ENCODE measurements around the gene SEMA6A. TPM values are rescaled to one million over a fixed set of nuclear protein-coding genes. Genes with fewer than 3 reads are reported as not detected.

SEMA6A gene
- total and polyA plus RNA-seq, 9 of the 15 experiments (the other 6 are each of a cell fraction or from before 2014, with no cell fraction given): 0.04 to 0.42 (median 0.18) TPM; not detected in 5

- no TSS peak for BruUV-seq (replicated peaks)
- no peak for FAIRE-seq
- H3K27ac ChIP-seq (ENCODE audit: extremely low read depth, low read depth, low read length): no peak overlapping the region
- no peaks in the 10 kb centered on the region for H3K4me1 ChIP-seq (replicated peaks in 1 of 2; ENCODE audit: control insufficient read depth in 2 of 2, insufficient read depth in 2 of 2, low read length in 2 of 2)
- H4K20me1 ChIP-seq (replicated peaks; ENCODE audit: control insufficient read depth, insufficient read depth, low read length): no peaks in the 10 kb centered on the region
- CTCF ChIA-PET (ENCODE audit: low intra/inter-chr PET ratio): no interaction called here
- intact Hi-C loops (cut with micrococcal nuclease): no loop called here
- H3K9me1 ChIP-seq (ENCODE audit: control insufficient read depth, insufficient read depth, low read length): no peaks in the 10 kb centered on the region
- H3K79me2 ChIP-seq (ENCODE audit: control insufficient read depth, insufficient read depth, low read length): no peaks in the 10 kb centered on the region
- H3K36me3 ChIP-seq (ENCODE audit: control insufficient read depth, insufficient read depth, low read length): no peaks in the 10 kb centered on the region
- no peak overlapping the region for H2AFZ ChIP-seq (ENCODE audit: low read depth, low read length)
- WGBS (ENCODE audit: insufficient coverage, low coverage, missing lambda C conversion rate): 0% methylated on average over 3 of the region's 3 CpGs
- H3K4me2 ChIP-seq (ENCODE audit: insufficient read depth, low read length): no peak overlapping the region
- H3K9ac ChIP-seq (ENCODE audit: insufficient read depth in 1 of 2, low read depth in 2 of 2, low read length in 2 of 2): no peak overlapping the region
- in situ Hi-C loops (cut with MboI): no loop called here
- no peak for DNase-seq (ENCODE audit: extremely low read depth in 1 of 4, low spot score in 3 of 4)
- no peak overlapping the region for H3K4me3 ChIP-seq
- POLR2A ChIA-PET: no interaction called here
- 0 out of 5 replicates have a peak, but pooled peaks cover 0 to 4% of the 10 kb centered on the region in 2 experiments for H3K27me3 ChIP-seq (ENCODE audit: control insufficient read depth in 2 of 2, insufficient read depth in 2 of 2, low read length in 2 of 2)
- no peak for ATAC-seq
- H3K9me3 ChIP-seq (replicated peaks; ENCODE audit: control insufficient read depth, insufficient read depth, low read depth, low read length): no peaks in the 10 kb centered on the region
- TF ChIP-seq ARID1B (IDR thresholded peaks at IDR 0.05) (no peak), ZNF407 (IDR thresholded peaks at IDR 0.05; ENCODE audit: low read depth) (no peak), HMBOX1 (IDR thresholded peaks at IDR 0.05) (no peak), FOXJ3 (CRISPR knock-in tag; IDR thresholded peaks at IDR 0.05) (no peak), ZNF77 (CRISPR knock-in tag; IDR thresholded peaks at IDR 0.05) (no peak), CTCF (IDR thresholded peaks at IDR 0.05 in 2 of 3, conservative IDR thresholded peaks at IDR 0.05 in 1 of 3; ENCODE audit: insufficient read depth in 2 of 3, low read depth in 1 of 3, low read length in 3 of 3) (no peak), BCOR (IDR thresholded peaks at IDR 0.05) (no peak), RCOR1 (IDR thresholded peaks at IDR 0.05; ENCODE audit: borderline replicate concordance in 1 of 2, low read depth in 2 of 2, low read length in 2 of 2) (no peak), KDM5B (IDR thresholded peaks at IDR 0.05; ENCODE audit: insufficient replicate concordance, low read depth, low read length) (no peak)
Measured at GRCh38 chr5:116524051-116524904, 50.3 kb downstream of the SEMA6A start.

Data from K562 (cell line).